KMS-11 (cell line): ENCODE data around the gene DENND5B.

Experiments
- H2AFZ ChIP-seq: fragments of 200-600 bp; sonication (generic); 2 replicates; pipeline ENCODE4 v1.6.1; 2016; ENCODE audit warnings: antibody characterized with exemption, mixed run types, low read depth
- H3K27ac ChIP-seq: fragments of 200-600 bp; sonication (generic); 2 replicates; pipeline ENCODE4 v1.6.1; 2016; ENCODE audit warnings: mild to moderate bottlenecking, mixed run types
- H3K27me3 ChIP-seq: fragments of 200-600 bp; sonication (generic); 2 replicates; pipeline ENCODE4 v1.6.1; 2017; ENCODE audit warnings: mild to moderate bottlenecking, low read depth, mixed run types, moderate library complexity; ENCODE audit not compliant: insufficient read depth
- H3K36me3 ChIP-seq: fragments of 200-600 bp; sonication (generic); 2 replicates; pipeline ENCODE4 v1.6.1; 2017; ENCODE audit warnings: mild to moderate bottlenecking, mixed run types; ENCODE audit not compliant: insufficient read depth
- H3K4me1 ChIP-seq: fragments of 200-600 bp; sonication (generic); 2 replicates; pipeline ENCODE4 v1.6.1; 2016; ENCODE audit warnings: mild to moderate bottlenecking, low read depth, mixed run types; ENCODE audit not compliant: poor library complexity, severe bottlenecking
- H3K4me2 ChIP-seq: fragments of 200-600 bp; sonication (generic); 2 replicates; pipeline ENCODE4 v1.7.0; 2016; ENCODE audit warnings: mild to moderate bottlenecking, mixed run types
- H3K4me3 ChIP-seq: fragments of 200-600 bp; sonication (generic); IDR thresholded peaks from 2 replicates; pipeline ENCODE4 v1.6.1; 2017; ENCODE audit warnings: low read depth, low read length, mixed read lengths; ENCODE audit not compliant: insufficient read depth
- H3K79me2 ChIP-seq: fragments of 200-600 bp; sonication (generic); 2 replicates; pipeline ENCODE4 v1.6.1; 2016; ENCODE audit warnings: low read depth, mixed run types; ENCODE audit not compliant: insufficient read depth
- H3K9ac ChIP-seq: fragments of 200-600 bp; sonication (generic); 2 replicates; pipeline ENCODE4 v1.6.1; 2016; ENCODE audit warnings: mild to moderate bottlenecking, mixed run types
- H4K20me1 ChIP-seq: fragments of 200-600 bp; sonication (generic); 2 replicates; pipeline ENCODE4 v1.6.1; 2016; ENCODE audit warnings: mild to moderate bottlenecking, mixed run types; ENCODE audit not compliant: insufficient read depth
- TF ChIP-seq, protein P1 (sequence below): fragments of 200-600 bp; sonication (generic); conservative IDR thresholded peaks from 2 replicates; pipeline ENCODE4 v1.6.1; 2017; ENCODE audit warnings: low read depth, mild to moderate bottlenecking, antibody characterized with exemption, low read length, moderate library complexity, mixed read lengths

DENND5B gene

DNA sequence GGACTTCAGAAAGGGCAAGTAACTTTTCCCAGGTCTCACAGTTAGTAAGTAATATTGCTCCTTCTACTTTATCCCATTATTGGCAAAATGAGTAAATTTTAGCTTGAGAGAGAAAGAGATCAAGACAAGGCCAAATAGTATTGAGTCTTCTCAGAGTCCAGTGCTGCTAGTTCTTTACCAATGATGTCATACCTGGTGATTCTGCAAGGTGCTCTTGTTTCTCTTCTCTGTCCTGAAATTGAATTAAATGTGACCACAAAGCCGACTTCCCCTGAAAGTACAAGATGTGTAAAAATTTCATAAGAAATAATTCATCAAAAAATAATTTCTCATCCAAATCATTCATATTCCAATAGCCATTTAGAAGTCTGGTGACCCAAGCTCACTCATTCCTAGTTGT, 167.5 kb downstream of the DENND5B start:
- no peaks in the 10 kb centered on the region for H3K4me1 ChIP-seq
- no peak overlapping the region for H3K9ac ChIP-seq
- H4K20me1 ChIP-seq, result no peaks in the 10 kb centered on the region
- no peak overlapping the region for H3K27ac ChIP-seq
- no peaks in the 10 kb centered on the region for H3K36me3 ChIP-seq
- H3K4me3 ChIP-seq, result no peak overlapping the region
- TF ChIP-seq, protein P1, sequence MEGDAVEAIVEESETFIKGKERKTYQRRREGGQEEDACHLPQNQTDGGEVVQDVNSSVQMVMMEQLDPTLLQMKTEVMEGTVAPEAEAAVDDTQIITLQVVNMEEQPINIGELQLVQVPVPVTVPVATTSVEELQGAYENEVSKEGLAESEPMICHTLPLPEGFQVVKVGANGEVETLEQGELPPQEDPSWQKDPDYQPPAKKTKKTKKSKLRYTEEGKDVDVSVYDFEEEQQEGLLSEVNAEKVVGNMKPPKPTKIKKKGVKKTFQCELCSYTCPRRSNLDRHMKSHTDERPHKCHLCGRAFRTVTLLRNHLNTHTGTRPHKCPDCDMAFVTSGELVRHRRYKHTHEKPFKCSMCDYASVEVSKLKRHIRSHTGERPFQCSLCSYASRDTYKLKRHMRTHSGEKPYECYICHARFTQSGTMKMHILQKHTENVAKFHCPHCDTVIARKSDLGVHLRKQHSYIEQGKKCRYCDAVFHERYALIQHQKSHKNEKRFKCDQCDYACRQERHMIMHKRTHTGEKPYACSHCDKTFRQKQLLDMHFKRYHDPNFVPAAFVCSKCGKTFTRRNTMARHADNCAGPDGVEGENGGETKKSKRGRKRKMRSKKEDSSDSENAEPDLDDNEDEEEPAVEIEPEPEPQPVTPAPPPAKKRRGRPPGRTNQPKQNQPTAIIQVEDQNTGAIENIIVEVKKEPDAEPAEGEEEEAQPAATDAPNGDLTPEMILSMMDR, result no peak
- H3K27me3 ChIP-seq, result no peaks in the 10 kb centered on the region
- no peaks in the 10 kb centered on the region for H3K79me2 ChIP-seq
- no peak overlapping the region for H2AFZ ChIP-seq
- H3K4me2 ChIP-seq, result no peak overlapping the region

DNA sequence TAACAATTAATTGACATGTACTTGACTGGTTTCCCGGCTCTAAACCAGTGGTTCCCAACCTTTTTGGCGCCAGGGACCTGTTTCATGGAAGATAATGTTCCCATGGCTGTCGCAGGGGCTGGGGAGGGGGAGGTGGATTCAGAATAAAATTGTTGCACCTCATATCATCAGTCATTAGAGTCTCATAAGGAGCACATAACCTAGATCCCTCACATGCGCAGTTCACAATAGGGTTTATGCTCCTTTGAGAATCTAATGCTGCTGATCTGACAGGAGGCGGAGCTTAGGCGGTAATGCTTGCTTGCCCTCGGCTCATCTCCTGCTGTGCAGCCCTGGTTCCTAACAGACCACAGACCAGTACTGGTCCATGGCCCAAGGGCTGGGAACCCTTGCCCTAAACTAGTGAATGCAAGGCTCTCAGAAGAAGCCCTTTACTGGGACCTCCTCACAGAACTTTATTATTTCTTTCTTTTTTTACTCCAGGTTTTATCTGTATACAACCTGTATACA, 178.6 kb downstream of the DENND5B start:
- Histone ChIP-seq H3K4me3 (no peak overlapping the region), H3K4me2 (no peak overlapping the region), H4K20me1 (no peaks in the 10 kb centered on the region), H3K4me1 (peaks cover 6% of the 10 kb centered on the region), H3K27me3 (no peaks in the 10 kb centered on the region), H3K79me2 (no peaks in the 10 kb centered on the region), H2AFZ (no peak overlapping the region), H3K9ac (no peak overlapping the region), H3K27ac (no peak overlapping the region), H3K36me3 (no peaks in the 10 kb centered on the region)
- TF ChIP-seq, protein P1, result no peak

DNA sequence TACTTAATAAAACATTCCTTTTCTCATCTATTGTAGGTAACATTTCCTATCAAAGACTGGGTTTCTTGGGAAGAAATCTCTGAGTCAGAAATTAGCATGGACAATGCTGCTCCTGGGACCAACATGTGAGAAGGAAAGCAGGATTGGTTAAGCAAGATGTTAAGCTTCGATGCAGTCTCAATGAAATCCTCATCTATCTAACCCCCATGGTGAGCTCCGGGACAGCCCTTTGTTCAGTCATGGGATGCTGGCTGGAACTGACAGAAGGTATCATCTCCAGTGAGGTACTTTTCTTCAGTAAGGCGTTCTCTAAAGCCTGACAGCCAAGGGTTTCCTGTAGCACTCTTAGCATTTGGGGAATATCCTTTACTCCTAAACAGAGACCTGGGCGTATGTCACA, 182.2 kb downstream of the DENND5B start:
- Histone ChIP-seq H3K4me3 (no peak overlapping the region), H3K27me3 (no peaks in the 10 kb centered on the region), H4K20me1 (no peaks in the 10 kb centered on the region), H3K4me1 (peaks cover 39% of the 10 kb centered on the region), H3K79me2 (no peaks in the 10 kb centered on the region), H3K27ac (no peak overlapping the region), H2AFZ (no peak overlapping the region), H3K36me3 (no peaks in the 10 kb centered on the region), H3K9ac (no peak overlapping the region), H3K4me2 (no peak overlapping the region)
- TF ChIP-seq, protein P1, result no peak

DNA sequence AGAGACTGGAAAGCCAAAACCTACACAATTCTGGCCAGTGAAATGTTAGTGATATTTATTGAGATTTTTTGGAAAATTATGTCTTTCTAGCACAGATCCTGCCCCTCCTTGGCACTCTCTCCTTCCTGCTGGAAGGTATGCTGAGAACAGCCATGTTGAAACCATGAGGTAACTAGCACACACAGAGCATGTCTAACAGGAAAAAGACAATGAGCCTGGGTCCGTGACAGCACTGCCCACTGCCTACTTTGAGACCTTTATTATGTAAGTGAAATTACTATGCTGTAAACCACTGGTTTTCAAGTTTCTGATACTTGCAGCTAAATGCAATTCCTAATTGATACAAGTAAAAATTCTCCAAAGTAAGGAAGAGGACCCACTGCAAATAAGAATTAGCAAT, 183.4 kb downstream of the DENND5B start:
- no peaks in the 10 kb centered on the region for H3K36me3 ChIP-seq
- H3K27me3 ChIP-seq, result no peaks in the 10 kb centered on the region
- no peak overlapping the region for H2AFZ ChIP-seq
- H3K9ac ChIP-seq, result no peak overlapping the region
- peaks cover 50% of the 10 kb centered on the region for H3K4me1 ChIP-seq
- H3K4me2 ChIP-seq, result no peak overlapping the region
- H3K79me2 ChIP-seq, result no peaks in the 10 kb centered on the region
- no peak overlapping the region; the same call in 1 of the 2 replicates for H3K27ac ChIP-seq
- TF ChIP-seq, protein P1, result no peak
- H4K20me1 ChIP-seq, result no peaks in the 10 kb centered on the region
- no peak overlapping the region for H3K4me3 ChIP-seq
